T1000 (cell line): Measurements from ENCODE around the gene URGCP.
"Not testable (repeated sequence)": the region's sequence is repeated elsewhere in the genome, so short reads cannot be mapped to it uniquely, and the experiment has no call there.

Experiments used
- DNase-seq: peaks from one replicate; lab custom pipeline; 2025; ENCODE audit warnings: mixed read lengths; lab: John Stamatoyannopoulos, UW

The URGCP gene

GRCh38 chr7:43834463-43835251, 71.7 kb downstream of the URGCP start:
- peak; percentile 45 for DNase-seq

DNA sequence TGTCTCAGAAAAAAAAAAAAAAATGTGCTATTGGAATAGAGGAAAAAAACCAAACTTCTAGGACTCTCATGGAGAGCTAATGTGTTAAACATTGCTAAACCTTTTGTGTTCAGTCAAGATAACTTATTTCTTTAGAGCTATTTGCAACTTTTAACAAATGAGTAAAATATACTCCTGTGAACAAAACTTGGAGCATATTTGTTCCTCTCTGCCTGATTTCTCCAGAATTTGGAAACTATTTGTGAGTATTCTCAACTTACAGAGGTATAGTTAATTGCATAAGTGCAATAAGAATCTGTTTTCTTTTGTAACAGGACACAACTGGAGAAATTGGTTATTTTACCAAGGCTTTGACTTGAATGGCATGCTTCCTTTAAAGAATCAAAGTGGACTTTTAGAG, 75.5 kb downstream of the URGCP start:
- DNase-seq: not testable (repeated sequence)
